NCI-H2081 treated with DMSO at 0.1 percent for 48 hours (cell line): ENCODE data around the gene RTN4IP1.

Experiments used
- DNase-seq: peaks from one replicate; lab custom pipeline; 2025; lab: John Stamatoyannopoulos, UW

Gene RTN4IP1

GRCh38 chr6:106547601-106548453, 81.5 kb downstream of the RTN4IP1 start:
- DNase-seq: no peak

DNA sequence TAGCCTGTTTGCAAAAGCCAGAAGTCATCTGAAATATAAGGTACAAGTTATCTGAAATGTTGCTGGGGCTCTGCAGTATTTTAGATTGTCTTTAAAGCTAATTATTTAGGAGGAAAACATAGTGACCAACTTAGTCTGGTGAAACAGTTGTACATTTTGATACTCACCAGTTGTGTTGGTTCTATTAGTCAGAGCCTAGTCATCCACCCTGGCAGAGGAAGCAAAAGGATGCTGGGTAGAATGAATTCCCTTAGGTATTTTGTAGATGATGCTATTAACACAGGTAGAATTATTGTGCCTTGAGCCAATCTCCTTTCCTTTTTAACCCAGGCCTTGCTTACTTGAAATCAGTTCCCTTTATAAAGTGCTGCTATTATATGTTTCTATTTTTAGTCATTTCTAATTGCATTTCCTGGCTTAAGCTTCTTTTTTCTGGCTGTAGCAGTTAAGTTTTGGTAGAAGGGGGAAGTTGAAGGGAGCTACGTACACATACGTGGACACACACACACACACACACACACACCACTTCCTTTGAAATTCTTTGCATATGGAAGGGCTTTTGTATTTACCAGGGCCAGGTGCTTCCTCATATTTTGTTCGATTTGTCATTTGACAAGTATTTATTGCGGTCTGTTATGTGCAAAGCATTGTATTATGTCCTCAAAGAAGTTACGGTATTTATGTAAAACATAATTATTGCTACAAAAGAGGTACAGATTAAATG, 82.4 kb downstream of the RTN4IP1 start:
- DNase-seq: no peak

- no peak for DNase-seq
Measured at GRCh38 chr6:106546261-106546690, 83.0 kb downstream of the RTN4IP1 start.

DNA sequence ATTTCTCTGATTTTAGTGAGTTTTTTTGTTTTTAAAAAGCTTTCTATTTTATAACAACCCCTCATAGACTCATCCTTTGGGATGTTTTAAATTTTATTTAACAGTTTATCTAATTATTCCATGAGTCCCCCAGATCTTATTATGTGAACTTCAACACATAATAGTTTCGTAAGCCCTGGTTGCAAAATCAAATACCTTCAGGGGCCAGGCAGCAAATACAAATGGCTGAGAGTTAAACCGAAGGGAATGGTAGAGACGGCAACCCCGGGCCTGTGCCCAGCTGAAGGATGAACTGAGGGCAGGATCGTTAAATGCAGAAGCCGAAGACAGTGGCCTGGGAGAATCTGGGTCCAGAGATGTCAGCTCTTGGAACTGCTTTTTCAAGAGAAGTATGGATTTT, 88.4 kb downstream of the RTN4IP1 start:
- DNase-seq: no peak

DNA sequence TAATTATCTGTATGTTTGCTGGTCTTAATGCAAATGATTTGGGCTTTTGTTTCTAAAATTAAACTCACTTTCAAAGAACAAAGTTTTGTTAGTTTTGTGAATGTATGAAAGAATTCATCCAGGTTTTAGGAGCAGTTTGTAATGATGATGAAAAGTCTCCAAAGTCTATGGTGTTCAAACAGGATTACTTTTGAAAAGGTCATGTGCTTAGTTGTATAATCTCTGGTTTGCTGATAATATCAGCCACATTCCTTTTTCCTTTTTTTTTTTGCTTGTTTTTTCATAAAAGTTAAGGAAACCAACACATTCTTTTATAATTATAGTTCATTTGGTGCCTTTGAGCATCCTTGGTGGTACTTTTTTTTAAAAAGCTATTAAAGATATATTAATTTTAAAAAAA, 88.9 kb downstream of the RTN4IP1 start:
- no peak for DNase-seq

GRCh38 chr6:106539936-106540335, 89.4 kb downstream of the RTN4IP1 start:
- no peak for DNase-seq

DNA sequence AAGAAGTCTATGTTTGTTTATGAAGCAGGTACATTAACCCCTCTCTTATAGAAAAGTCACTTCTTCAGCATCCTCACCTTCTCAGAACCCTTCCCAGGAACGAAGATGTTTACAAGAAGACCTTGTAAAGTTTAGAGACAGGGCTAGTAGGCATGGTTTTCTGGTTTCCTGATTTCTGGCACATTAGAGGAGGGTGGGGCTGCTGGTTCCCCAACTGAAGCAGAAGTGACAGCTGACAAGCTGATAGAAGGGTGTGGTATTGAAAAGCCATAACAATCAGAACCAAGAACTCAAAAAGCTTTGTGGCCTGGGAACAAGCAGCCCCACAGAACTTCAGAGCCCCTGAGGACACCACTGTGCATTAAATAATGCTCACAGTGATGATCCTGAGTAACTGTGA, 91.2 kb downstream of the RTN4IP1 start:
- DNase-seq: no peak

DNA sequence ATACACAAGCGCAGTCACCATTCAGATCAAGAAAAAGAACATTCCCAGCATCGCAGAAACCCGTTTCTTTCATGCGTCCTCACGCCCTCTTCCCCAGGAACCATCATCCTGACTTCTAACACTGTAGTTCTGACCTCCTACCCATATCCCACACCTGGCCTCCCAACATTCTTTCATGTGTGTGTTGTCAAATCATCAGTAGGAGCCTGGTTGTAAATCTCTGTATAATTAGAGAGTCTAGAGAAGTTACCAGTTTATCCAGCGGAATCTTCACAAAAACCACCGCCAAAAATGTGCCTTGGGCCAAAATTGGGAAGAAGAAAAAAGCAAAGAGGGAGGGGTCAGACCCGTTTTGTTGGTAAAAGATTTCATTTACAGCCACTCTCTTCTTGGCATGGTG, 91.6 kb downstream of the RTN4IP1 start:
- no peak for DNase-seq

GRCh38 chr6:106536851-106537250, 92.4 kb downstream of the RTN4IP1 start:
- no peak for DNase-seq

DNA sequence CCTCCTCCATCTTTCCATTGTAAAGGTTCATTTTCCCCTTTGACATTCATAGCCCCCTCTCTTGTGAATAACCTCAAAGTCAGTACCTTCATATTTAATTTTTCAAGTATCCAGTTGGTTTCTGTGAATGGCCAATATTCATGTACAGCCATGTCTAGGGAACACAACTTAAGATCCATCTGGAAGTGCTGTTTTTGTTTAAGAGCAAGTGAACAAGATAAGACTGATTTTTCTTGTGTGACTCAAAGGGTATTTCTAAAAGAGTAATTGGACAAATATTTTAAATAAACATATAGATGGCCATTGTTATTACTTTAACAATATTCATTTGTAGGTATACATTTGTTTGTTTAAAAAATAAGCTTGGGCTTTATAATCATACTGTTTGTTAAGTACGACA, 92.9 kb downstream of the RTN4IP1 start:
- no peak for DNase-seq

GRCh38 chr6:106535012-106535411, 94.3 kb downstream of the RTN4IP1 start:
- DNase-seq: no peak

- DNase-seq: no peak
Measured at GRCh38 chr6:106534564-106534982, 94.7 kb downstream of the RTN4IP1 start.

DNA sequence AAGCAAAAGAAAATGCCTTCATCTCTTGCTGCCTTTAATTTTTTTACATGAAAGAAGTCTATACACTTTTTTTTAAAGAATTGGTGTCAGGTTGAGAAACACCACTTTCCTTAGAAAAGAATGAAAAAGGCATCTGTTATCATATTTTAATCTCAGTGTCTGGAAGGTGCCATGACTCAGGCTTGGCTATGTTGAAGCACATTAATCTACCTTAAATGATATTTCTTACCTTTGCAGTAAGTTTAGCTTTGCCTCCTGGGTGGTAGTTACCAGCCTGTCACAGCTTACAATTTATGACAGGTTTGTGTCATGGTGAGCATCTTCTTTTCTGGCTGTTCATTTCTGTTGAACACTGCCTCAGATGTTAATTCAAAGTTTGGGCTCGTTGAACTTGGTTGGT, 95.3 kb downstream of the RTN4IP1 start:
- DNase-seq: no peak

DNA sequence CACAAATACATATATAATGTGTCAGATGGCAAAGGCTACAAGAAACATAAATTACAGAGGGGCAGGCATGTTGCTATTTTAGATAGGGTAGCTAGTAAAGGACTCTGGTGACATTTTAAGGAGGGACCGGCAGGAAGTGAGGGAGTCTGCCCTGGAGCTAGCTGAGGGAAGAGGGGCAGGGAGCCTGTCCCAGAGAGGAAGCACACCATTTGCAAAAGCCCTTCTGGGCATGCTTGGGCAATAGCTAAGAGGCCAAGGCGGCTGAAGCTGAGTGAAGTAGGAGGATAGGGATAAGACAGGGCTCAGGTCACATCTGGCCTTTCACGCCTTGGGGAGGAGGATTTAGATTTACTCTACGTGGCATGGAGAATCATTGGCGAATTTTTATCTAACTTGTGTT, 96.2 kb downstream of the RTN4IP1 start:
- DNase-seq: no peak

DNA sequence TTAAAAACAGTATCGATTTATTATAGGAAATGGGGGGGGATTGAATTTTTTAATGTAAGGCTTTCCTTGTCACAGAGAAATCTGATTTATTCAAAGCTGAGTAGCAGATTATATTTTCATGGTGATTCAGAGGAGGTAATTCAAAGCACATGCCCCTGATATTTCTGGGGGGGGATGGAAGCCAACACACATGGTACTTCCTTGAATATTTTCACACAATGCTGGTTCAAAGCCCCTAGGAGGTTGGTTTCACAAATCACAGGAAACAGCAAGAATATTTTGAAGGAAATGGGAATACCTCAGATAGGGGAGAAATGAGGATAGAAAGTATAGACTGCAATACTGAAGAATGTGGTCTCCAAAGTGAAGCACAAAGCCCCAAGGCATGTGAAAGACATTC, 98.8 kb downstream of the RTN4IP1 start:
- no peak for DNase-seq

DNA sequence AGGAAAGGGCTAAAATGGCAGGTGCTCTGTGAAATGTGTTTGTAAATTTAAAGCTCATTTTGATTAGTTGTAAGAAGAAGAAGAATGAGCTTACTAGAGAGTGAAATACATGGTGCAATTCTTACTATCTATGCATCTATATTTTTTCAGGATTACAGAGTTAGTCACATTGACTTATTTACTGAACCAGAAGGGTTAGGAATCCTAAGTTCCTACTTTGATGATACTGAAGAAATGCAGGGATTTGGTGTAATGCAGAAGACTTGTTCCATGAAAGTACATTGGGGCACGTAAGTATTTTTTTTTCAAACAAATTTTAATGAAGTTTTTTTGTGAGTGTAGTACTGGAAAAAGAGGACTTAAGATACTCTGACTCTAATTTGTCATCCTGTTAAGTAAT, 99.3 kb downstream of the RTN4IP1 start:
- no peak for DNase-seq

GRCh38 chr6:106529438-106529837, 99.9 kb downstream of the RTN4IP1 start:
- no peak for DNase-seq

DNA sequence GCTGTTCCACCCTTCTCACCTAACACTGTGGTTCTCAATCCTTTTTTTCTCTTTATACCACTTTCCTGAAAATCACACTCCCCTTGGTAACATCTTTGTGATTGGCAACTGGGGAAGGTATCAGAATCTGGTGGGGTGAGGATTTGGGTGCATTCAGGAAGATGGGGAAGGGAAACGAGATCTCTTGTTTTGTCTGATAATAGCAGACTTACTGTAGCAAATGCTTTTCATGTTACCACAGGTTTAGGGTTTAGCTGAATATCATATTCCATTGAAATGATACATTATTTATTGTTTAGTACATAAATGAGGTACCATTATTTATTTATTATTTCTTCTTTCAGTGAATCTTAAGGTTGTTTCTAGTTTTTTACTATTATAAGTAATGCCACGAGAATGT, 100.8 kb downstream of the RTN4IP1 start:
- DNase-seq: no peak

DNA sequence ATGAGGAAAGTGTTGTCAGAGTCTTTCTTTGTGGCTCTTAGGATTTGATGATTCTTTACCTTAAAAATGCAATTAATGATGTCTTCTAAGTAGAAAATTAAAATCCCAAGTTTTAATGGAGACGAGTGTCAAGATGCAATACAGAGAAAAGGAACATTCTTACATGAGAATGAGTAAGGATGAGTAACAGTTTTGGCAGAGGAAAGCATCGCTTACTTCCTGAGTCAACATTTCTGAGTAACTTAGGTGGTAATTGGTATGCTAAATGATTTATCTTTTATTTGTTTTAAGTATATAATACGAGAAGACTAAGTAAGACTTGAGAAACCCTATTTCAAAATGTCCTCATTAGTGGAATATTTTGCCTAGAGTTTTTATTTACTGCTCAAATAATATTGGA, 101.3 kb downstream of the RTN4IP1 start:
- DNase-seq: no peak

DNA sequence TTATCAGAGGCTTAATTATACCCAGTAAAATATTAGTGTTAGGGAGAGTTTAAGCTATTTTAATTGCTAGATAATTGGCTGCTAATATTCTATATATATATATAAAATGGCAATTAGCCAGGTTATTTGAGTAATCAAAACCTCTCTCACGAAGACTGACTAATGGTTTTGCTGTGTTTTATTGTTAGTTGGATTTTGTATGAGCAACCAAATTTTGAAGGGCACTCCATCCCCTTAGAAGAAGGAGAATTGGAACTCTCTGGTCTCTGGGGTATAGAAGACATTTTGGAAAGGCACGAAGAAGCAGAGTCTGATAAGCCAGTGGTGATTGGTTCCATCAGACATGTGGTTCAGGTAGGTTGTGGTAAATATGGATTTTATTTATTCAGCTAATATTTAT, 102.2 kb downstream of the RTN4IP1 start:
- DNase-seq: no peak

GRCh38 chr6:106525882-106526275, 103.4 kb downstream of the RTN4IP1 start:
- no peak for DNase-seq

- no peak for DNase-seq
Measured at GRCh38 chr6:106525107-106525881, 104.0 kb downstream of the RTN4IP1 start.
